ENCODE measurements around the gene EGFLAM.

Gene EGFLAM

GRCh38 chr5:38258319-38259061 is at the start of gene EGFLAM:
EGFLAM (plus strand) TSS chr5:38258559; CDS start chr5:38258755, 196 bp downstream.
- DNase-seq (ENCODE audit: low spot score): peak; percentile 71

- DNase-seq (ENCODE audit: low spot score): peak; percentile 34
Observed at GRCh38 chr5:38208782-38209378, 49.5 kb upstream of the EGFLAM start.

- no peak for DNase-seq (ENCODE audit: low spot score)
Observed at GRCh38 chr5:38210676-38211353, 47.5 kb upstream of the EGFLAM start.

GRCh38 chr5:38211354-38211710 is 47.0 kb upstream of the EGFLAM start:
- DNase-seq (ENCODE audit: low spot score): no peak

- no peak for DNase-seq (ENCODE audit: low spot score)
Observed at GRCh38 chr5:38212307-38212706, 46.1 kb upstream of the EGFLAM start.

- DNase-seq (ENCODE audit: low spot score): no peak
Observed at GRCh38 chr5:38226091-38226490, 32.3 kb upstream of the EGFLAM start.

- no peak for DNase-seq (ENCODE audit: low spot score)
Observed at GRCh38 chr5:38228914-38229313, 29.4 kb upstream of the EGFLAM start.

GRCh38 chr5:38234737-38235136 is 23.6 kb upstream of the EGFLAM start:
- no peak for DNase-seq (ENCODE audit: low spot score)

- no peak for DNase-seq (ENCODE audit: low spot score)
Observed at GRCh38 chr5:38237681-38238080, 20.7 kb upstream of the EGFLAM start.

- no peak for DNase-seq (ENCODE audit: low spot score)
Observed at GRCh38 chr5:38240212-38240611, 18.1 kb upstream of the EGFLAM start.

GRCh38 chr5:38241655-38242054 is 16.7 kb upstream of the EGFLAM start:
- no peak for DNase-seq (ENCODE audit: low spot score)

- no peak for DNase-seq (ENCODE audit: low spot score)
Observed at GRCh38 chr5:38245307-38245706, 13.1 kb upstream of the EGFLAM start.

- DNase-seq (ENCODE audit: low spot score): no peak
Observed at GRCh38 chr5:38249301-38249700, 9.1 kb upstream of the EGFLAM start.

- no peak for DNase-seq (ENCODE audit: low spot score)
Observed at GRCh38 chr5:38249812-38250211, 8.5 kb upstream of the EGFLAM start.

- DNase-seq (ENCODE audit: low spot score): no peak
Observed at GRCh38 chr5:38250763-38251448, 7.5 kb upstream of the EGFLAM start.

- DNase-seq (ENCODE audit: low spot score): no peak
Observed at GRCh38 chr5:38253759-38254158, 4.6 kb upstream of the EGFLAM start.

- DNase-seq (ENCODE audit: low spot score): no peak
Observed at GRCh38 chr5:38257308-38258041, 884 bp upstream of the EGFLAM start.

- peak; percentile 15 for DNase-seq (ENCODE audit: low spot score)
Observed at GRCh38 chr5:38258042-38258318, 379 bp upstream of the EGFLAM start.

GRCh38 chr5:38259062-38259808 is 876 bp downstream of the EGFLAM start:
- DNase-seq (ENCODE audit: low spot score): no peak

- DNase-seq (ENCODE audit: low spot score): no peak
Observed at GRCh38 chr5:38259809-38260160, 1.4 kb downstream of the EGFLAM start.

GRCh38 chr5:38263983-38264382 is 5.6 kb downstream of the EGFLAM start:
- peak; percentile 13 for DNase-seq (ENCODE audit: low spot score)

Data from HuH-7.5 (cell line).